ENCODE measurements around the gene SYNDIG1.

The SYNDIG1 gene

DNA sequence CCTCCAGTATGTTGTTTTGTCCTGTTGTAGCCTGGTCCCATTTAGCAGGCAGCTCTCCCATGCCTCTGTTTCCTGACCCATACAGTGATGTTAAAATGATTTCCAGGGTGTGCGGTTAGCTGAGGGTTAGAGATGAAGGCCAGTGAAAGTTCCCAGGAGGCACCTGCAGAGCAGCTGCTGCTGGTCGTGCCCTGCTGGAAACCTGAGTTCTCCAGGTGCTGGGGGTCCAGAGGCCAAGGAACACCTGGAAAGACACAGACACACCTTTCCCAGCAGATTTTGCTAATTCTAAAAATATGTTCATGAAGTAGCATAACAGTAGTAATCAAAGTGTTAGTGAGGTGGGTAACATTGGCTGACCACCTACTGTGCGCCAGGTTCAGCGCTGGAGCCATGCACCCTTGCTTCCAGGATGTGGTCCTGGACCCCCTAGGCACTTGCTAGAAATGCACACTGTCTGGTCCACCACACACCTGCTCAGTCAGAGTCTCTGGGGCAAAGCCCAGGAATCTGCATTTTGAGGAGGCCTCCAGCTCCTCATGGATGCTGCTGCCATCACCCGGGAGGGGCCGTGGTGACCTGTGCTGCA is 118.7 kb downstream of the SYNDIG1 start:
- no peak for DNase-seq

DNA sequence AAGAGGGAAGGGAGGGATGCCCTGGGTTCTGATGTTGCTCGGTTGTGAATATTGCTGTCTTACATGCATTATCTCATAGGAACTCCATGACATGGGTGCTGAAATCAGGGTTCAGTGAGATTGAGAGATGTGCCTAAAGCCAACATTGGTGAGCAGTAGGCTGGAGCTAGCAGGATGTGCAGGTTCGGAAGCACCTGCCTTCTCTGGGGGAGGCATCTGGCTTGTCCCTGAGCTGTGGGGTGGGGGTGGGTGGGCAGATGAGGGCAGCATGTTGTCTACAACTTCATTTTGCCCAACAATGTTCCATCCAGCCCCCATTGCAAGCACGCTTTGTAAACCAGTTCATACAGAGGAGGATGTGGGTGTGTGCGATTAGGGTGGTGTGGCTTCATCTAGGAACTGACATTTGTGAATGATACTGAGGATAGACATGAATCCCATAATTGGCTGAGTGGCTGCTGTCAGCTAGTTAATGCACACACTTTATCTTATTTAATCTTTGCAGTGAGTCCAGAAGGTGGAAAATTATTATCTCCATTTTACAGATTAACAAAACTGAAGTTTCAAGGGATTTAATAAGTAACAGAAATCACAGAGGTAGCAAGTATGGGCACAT is 119.4 kb downstream of the SYNDIG1 start:
- DNase-seq: no peak

DNA sequence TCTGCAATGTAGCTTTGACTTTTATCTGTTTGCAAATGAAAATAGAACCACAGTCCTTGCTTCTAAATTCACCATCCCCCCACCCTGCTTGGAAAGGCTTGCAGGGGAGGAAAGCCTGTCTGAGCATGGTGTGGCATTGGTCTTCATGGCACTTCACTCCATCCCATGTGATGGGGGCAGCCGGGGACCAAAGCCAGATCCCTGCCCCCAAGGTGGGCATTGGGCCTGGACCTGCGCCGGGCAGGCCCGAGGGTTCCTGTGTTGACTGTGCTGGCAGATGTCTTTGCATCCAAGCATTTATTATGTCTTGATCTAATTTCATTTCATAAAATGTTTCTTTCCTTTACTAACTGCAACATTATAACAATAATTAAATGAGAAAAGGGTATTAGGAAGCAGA is 120.0 kb downstream of the SYNDIG1 start:
- DNase-seq: no peak

DNA sequence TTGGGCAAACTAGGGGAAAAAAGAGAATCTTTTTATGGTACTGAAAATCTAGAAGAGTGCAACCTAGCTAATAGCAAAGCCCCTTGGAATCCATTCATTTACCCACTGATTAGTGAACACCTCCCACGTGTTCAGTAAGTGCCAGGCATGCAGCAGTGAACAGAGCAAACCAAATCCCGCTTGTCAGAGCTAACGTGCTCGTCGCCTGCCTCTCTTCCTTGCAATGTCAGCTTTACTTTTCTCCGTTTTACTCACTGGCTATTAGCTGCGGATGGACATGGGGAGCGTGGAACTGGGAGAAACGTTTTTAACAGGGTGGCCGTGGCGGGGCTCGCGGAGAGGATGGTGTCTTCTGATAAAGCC is 120.4 kb downstream of the SYNDIG1 start:
- DNase-seq: no peak

DNA sequence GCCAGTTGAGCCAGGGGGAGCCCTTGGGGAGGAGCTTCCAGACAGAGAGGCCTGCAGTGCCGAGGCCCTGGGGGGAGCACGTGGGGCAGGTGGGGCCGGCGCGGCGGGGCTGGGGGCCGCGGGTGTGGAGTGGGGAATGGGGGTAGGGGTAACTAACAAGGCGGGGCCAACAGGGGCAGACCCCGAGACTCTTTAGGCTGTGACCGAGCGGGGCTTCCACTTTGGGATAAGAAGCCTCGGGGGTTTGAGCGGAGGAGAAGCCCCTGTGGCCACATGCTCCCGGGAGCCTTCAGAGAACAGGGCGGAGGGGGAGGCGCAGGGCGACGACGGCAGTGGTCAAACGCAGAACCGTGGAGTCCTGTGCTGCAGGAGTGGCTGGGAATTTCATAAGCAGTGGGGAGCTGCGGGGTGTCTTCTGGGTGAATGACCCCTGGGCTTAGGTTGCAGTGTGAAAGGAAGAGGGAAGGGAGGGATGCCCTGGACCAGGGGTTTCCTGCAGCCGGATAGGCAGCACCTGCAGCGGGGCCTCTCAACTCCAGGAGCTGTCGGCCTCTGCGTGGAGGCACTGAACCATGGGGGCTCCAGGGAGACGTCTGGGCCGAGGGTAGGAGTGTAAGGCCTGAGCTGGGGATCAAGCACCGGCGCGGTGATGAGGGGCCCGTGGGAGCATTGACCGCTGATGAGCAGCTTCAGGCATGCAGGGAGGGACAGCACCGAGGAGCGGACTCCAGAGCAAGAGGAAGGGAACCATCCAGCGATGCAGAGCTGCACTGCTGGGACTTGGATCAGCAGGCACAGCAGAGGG is 121.0 kb downstream of the SYNDIG1 start:
- DNase-seq: no peak

DNA sequence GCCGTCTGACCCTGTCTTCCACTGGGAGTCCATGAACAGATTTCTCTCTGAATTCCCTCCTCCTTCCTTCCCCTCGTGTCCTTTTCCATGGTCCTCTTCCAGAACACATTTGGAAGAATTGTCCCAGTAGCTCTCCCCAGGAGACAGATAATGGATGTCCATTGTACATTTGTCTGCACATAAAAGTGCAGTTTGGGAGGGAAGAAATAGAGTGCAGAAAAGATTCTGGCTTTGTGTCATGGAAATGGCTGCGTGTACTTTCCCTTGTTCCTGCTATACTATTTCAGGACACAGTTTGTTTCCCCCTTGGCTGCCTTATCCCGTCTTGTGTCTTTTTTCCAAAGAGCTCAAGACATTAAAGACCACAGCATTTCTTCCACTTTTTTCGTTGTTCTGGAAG is 127.6 kb downstream of the SYNDIG1 start:
- DNase-seq: no peak

DNA sequence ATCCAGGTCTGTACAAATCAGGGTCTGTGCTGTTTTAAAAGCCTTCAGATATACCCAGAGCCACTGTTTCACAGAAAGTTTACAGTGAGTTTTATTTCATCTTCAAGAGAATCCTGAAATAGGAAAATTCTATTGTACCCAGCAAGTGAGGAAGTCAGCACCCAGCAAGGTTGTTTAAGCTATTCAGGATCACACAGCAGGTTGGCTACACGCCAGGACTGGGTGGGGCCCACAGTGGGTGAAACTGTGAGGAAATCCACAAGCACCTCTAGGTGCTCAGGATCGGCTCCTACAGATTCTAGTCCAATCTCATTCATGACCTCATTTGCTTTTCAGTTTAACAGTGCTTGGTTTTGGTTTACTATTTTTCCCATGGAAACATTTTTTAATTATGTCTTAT is 128.9 kb downstream of the SYNDIG1 start:
- no peak for DNase-seq

DNA sequence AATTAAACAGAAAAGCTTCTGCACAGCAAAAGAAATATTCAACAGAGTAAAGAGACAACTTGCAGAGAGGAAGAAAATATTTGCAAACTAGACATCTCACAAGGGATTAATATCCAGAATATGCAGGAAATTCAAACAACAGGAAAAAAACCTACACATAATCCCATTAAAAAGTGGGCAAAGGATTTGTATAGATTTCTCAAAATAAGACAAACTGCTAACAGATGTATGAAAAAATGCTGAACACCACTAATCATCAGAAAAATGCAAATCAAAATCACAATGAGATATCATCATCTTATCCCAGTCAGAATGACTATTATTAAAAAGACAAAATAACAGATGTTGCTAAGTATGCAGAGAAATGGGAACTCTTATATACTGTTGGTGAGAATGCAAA is 129.6 kb downstream of the SYNDIG1 start:
- no peak for DNase-seq

DNA sequence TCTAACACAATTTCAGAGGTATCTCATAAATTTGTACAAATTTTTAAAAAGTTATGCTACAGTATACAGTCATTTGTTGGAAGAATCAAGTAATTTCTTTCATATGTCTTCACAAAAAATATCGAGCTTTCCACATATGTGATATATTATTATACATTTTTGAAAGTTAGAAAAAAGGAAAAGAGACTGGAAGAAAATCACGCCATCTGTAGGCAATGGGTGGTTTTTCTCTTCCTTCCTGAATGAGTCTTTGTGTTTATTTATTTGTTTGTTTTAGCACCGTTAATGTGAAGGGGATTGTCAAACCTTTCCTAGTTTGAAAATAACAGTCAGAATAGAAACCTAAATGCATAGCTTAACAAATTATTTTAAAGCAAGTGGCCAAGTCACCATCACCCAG is 130.6 kb downstream of the SYNDIG1 start:
- no peak for DNase-seq

DNA sequence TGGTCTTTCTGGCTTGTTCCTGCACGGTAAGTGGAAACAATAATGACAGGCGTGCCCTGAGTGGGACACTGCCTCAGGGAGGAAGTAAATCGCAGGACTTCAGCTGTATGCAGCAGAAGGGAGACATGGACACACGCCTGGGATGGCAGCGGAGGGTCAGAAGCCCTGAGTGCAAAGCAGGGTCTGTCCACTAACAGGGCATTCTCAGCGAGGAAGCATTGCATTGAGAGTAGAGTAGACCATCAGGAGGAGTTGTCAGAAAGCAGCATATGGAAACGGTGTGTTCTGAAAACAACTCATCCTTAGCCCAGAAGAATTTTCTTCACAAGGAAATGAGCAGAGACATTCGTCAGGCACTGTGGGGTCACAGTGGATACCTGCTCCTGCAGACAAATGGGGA is 134.0 kb downstream of the SYNDIG1 start:
- no peak for DNase-seq

DNA sequence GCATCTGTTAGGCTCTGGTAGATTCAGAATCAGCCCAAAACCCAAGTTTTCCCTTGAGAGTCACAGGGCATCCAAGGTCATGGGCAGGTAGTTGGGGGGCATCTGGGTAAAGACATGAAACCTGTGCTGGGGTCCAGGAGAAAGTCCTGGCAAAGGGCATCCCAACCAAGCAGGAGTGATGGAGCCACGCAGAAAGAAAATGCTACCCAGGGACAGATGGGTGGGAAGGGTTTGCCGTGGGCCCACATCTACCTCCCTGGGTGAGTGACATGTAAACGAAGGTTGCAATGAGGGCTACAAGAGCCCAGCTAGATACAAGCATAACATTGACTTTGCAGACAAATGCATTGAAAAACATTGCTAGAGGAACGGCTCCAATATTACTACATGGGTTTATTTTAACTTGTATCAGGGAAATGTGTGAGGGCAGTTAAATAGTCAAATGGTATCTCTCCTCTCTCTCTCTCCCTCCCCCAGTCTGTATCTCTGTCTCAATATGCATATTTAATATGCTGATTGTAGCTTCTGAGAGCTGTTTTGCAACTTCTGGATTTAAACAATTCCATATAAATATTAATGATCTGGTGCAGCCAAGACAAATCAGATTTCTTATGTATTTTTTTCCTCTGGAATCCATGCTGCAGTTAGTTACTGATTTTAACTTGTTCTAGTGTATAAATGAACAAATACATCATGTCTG is 135.7 kb downstream of the SYNDIG1 start:
- no peak for DNase-seq

DNA sequence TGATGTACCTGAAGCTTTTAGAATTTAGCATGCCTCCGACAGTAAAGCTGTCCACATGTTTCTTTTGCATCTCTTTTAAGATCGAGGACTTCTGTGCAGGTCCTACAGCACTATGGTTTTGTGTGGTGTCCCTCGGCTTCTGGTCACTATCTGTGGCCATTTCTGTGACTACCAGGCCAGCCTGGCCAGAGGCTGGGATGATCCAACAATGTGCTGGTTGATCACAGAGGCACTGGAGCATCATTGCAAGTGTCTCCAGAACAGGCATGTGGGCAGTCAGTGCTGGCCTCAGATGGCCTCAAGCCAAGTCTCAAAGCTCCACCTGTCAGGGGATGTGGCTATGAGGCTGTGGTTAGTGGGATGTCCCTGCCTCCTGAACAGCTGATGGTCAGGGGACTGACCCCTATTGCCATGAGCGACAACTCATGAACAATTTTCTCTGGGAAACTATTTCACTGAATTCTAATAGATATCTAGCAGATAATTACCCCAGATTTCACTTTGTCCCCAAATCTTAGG is 136.6 kb downstream of the SYNDIG1 start:
- no peak for DNase-seq

DNA sequence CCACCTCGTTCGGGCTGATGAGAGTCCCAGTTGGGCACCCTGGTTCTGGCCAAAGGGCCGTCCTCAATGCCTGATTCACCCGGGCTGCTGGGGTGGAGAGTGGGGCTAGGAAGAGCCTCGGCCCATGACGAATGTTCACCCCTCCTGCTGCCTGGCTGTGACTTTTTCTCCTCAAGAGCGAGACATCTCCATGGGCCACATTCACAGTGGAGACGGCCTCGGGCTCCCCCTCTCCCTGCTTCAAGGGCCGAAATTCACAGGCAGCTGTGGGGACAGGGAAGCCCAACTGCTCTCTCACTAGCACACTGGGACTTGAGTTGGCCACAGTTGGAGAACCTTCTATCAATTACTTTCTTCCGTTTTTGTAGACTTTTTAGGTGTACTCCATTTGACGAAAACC is 138.0 kb downstream of the SYNDIG1 start:
- DNase-seq: no peak

DNA sequence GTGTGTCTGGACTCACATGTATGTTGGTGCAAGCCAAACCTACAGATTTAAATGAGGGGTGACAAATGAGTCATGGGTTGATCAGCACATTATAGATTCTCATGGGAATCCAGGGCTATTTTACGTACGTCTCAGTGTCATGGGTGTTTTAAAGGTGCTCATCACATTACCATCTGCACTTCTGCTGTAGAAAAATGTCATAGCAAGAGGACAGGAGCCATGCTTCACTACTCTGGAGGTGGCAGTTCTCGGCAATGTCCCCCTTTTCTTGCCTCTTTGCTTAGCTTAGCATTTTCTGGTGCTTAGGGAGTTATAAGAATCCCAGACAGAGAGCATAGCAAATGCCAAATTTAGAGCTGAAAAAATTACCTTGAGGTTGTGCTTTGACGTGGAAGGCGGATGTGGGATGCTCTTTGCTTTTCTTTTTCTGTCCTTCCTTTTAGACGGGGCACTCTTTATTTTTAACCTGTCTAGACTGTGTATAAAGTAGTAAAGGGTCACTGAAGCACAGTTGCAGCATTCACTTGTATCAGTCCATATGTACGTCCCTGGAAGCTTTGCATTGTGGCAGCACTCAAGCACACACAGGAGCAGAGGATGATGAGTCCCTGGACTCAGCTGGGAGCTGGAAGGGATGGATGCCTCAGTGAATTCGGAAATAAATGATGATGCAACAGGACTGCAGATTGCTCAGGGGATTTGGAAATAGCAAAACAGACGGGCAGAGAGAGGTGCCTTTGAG is 139.7 kb downstream of the SYNDIG1 start:
- no peak for DNase-seq

DNA sequence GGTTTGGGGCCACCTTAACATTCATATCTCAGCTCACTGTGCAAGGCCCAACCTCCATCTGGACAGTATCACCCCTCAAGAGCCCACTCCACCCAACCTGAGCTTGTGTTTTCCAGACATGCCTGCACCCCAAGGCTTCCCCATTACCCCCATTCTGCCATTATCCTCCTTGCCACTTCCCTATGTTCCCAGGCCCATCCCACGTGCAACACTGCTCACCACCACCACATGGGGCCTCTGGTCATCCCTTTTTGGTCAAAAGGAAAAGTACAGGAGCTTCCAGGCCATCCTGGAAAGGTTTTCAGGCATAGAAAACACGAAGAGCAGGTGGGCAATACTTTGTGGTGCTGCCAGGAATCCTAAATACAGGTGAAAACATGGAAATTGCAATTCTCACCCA is 140.3 kb downstream of the SYNDIG1 start:
- DNase-seq: no peak

DNA sequence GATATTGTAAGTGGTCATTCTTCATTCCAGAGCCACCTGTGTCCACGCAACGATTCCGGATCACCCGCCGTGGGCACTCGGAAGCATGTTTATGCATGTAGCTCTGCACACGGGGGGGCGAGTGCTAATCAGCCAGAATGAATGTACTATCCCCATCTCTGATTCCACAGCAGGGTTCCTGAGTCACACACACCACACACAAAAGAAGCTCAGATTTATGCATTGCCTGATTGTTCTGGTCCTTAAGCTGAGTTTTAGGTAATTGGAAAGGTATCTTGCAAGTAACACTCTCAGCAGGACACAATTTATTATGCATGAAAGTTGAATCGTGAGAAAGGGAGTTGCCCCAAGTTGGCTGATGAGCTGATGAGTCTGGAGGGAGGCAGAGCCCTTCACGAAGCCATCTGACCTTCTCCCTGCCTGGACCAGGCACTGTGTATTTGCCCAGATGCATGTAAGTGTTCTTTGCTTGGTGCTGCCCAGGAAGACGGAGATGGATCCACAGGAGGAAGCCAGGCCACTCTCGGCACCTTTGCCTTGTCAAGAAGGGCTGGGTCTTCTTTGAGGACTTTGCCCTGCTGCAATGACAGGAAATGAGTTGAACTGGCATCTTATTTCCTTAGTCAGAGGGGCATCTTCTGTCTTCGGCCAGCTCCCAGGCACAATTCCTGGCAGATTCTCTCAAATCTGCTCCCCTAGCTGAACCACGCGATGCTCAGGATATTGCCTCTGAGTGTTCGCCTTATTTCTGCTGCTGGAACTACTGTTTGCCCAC is 141.1 kb downstream of the SYNDIG1 start:
- DNase-seq: no peak

DNA sequence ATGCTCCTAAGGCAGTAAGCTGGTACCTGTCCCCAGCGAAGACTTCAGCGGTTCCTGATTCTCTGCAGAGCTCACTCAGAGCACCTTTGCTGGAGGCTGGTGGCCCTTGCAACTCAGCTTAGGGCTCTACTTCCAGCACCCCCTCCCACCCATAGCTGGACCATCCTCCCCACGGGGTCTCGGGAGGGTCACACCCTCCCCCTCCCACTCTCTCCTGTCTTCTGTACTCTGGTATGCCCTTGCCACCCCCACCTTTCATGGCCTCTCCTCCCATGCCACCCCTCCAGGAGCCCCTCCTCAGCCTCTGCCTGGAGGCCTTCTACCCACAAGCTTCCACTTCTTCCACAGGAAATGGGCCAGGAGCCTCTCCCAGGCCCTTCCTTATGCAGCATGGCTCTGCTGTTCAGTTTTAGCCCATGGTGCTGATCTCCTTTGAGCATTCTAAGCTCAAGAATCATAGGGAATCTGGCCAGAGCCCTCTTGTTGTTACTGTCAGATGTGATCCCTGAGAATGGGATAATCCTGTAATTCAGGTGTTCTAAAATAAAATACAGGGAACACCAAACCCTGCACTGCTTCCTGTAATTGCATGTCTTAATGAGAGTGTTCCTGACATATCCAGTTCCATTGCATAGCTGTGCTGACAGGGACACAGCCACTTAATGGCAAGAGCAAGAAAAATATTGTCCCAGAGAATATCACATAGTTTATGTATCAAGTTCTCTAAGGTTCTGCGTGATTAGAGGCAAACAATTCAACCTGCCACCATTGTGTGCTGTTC is 142.1 kb downstream of the SYNDIG1 start:
- no peak for DNase-seq

DNA sequence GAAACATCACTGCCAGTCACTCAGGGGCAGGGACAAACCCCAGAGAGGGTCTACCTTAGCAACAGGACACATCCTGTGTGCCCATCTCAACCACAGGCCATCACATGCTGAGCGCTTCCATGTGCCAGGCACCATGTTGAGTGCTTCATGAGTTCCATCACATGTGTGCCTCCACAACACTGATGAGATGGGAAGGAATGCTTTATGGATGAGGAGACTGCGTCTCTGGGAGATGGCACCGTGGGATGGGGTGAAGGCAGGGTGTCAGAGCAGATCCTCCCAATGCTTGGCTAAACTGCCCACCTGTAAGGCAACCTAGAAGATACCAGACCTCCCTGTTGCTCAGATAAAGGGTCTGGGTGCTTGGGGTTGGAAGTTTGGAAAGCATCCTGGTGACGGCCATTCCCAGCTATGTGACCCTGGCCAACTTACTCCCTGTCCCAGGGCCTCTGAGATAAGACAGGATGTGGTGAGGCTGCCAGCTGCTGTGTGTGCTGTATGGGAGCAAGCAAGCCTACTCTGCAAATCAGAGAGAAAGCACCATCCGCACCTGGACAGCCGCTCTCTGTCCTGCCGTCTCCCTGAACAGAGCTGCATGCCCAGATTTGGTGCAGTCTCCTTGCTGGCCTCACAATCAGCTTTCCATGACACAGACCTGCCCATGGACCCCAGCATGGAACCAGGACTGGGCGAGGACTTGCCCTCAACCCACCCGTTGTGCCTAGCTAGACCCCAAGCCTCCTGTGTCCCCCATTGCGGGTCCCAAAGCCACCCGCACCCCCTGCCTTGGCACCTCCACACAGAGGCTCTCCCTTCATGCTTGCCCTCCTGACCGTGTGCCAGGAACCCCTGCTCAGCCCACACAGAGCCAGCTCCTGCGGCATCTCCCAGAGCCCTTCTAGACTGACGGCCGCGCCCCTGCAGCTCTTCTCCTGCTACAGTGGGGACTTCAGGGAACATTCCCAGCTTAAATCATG is 143.7 kb downstream of the SYNDIG1 start:
- no peak for DNase-seq

DNA sequence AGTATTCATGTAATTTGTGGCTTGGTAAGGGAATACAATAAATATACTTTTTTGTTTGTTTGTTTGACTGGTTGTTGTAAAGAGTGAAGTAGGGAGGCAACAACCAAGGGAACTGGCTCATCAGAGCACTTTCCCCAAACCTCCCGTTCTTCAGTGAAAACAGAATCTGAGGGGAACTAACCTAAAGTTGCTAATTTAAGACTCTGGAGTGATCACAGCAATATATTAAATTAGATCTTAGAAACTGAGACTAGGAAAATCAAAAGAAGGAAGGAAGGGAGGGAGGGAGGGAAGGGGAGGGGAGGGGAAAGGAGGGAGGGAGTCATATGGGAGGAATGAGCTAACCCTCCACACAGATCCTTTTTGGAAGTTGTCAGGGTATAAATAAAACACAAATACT is 144.9 kb downstream of the SYNDIG1 start:
- no peak for DNase-seq

DNA sequence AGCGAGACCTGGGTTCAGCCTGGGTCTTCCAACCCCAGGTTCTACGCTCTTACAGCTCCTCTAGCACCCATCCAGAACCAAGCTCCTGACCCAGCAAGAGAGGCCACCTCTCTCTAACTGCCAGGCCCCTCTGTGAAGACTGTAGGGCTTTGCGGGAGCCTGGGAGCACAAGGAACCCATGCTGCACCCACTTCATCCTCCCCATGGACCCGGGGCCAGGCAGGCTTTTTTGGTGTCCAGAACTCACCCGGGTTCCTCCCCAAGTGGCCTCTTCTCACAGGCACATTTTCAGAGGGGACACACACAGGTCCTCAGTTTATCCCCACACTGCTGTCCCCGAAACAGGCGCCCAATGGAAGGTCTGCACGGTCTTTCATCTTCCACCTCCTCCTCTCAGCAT is 145.9 kb downstream of the SYNDIG1 start:
- no peak for DNase-seq
